MV-4-11 (cell line): ENCODE data around the gene ANO5.

Experiments used
- DNase-seq: peaks from one replicate; lab custom pipeline; 2025; lab: John Stamatoyannopoulos, UW

Gene ANO5

DNA sequence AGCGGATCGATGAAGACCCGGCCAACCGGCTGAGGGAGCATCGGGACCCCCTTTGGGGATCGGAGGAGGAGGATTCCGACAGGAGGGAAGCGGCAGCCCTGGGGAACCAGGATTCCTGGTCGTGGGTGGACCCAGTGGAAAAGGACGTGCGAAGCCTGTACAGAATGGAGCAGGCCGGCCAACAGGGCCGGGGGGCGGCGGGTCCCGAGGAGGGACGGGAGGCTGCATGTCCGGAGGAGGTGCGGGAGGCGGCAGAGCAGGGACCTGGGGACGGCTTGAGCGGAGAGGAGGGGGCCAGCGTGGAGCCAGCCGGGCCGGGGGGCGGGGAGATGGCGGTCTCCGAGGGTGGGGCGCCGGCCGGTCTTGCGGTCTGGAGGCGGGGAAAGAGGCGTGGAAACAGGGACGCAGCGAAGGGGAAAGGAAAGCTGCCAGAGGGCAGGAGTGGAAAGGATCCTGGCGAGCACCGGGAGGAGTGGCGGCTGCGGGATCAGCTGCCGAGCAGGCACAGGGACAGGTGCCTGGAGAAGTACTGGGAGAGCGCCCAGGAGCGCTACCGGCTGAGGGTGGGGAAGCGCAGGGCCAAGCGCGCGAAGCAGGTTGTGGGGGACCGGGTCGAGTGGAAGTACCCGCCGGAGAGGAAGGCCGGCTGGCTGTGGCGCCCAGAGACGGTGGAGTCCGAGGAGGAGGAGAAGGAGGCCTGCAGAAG lies at the start of gene ANO5:
ANO5 (plus strand) TSS at position 444 of the 706 bp plus-strand sequence. CDS start 408 bp downstream, outside the sequence.
- DNase-seq = no peak

- DNase-seq = no peak
Measured at GRCh38 chr11:22151649-22152197, 41.2 kb upstream of the ANO5 start.

GRCh38 chr11:22157531-22157930 lies 35.4 kb upstream of the ANO5 start:
- DNase-seq = no peak

DNA sequence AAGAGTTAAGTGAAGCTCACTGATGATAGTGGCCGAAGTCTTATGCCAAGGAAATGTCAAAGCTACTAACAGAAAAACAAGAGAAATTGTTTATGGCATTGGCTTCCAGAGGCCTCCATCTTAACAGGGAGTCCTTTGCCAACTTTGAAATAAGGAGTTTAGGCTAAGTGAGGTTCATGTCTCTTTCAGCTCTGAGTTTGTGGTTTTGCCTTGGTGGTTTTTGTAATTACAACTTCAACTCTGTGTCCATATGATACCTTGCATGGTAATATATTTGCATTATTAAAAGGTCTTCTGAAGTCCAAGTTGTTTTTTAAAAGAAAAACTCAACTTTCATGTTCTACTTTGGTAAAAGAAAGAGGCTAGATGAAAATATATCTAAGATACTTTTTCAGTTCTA lies 31.4 kb upstream of the ANO5 start:
- peak; percentile 21 for DNase-seq

- peak; percentile 49 for DNase-seq
Measured at GRCh38 chr11:22162756-22163155, 30.1 kb upstream of the ANO5 start.

DNA sequence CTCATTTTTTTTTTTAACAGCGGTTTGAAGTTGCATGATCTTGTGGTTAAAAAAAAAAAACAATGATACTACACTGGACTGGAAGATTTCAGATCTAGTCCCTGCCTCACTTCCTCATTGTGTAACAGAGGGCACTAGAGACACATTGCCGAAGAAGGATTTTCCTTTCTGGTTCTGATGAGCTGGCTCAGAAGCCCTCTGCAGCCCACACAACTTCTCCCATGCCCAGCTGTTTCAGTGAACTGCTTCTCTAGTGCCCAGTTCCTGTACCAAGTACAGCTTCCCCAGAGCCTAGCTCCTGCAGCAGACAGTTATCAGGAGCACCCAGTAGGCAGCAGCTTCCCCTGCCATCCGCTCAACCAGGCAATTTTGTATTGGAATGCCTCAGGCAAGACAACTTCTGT lies 29.5 kb upstream of the ANO5 start:
- DNase-seq = peak; percentile 99

DNA sequence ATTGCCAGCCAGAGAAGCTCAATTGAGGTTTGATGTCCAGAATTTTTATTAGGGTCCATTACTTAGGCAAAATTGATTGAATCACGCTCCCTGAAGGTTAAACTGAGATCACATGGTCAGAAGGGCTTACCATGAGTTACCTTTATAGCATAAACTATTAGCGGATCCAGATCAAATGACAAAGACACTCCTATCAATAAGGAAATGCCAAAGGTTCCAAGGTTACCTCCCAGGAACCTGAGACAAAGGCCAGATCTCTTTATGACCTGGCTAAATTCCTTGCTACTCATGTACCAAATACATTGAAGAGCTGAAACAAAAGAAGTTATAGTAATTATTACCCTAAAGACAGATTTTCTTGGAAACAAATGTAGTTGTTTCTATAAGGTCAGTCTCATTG lies 27.8 kb upstream of the ANO5 start:
- no peak for DNase-seq

DNA sequence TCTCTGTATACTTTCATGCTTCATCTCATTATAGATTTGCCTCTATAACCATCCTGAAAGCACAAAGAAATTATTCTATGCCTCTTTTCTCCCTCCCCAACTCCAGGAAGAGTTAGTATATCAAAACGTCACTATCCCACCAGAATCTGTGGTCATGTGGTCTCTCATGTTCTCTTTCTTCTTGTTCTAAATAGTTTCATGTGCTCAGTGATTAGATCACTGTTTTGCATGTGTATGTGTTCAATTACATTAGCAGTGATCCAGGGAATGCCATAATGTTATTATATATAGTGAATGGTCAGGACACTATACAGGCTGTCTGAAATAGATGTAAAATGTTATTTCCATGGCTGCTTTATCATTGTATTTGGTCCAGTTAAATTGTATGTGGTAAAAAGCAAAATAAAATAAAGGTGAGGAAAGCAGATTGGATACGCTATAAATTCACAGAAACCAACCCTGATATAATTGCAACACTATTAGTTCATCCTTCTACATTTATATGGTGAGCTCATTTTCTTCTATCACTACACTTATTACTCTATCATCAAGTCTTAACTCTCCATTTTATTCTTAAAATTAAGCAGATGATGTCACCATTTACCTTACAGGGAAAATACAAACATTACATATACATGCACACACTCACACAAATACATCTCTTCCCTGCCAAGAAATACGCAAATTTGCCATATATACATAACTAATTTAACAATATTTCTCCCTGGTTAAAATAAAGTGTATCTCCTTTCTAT lies 26.9 kb upstream of the ANO5 start:
- DNase-seq = no peak

- DNase-seq = no peak
Measured at GRCh38 chr11:22169833-22170232, 23.1 kb upstream of the ANO5 start.

- DNase-seq = no peak
Measured at GRCh38 chr11:22173532-22173931, 19.4 kb upstream of the ANO5 start.

DNA sequence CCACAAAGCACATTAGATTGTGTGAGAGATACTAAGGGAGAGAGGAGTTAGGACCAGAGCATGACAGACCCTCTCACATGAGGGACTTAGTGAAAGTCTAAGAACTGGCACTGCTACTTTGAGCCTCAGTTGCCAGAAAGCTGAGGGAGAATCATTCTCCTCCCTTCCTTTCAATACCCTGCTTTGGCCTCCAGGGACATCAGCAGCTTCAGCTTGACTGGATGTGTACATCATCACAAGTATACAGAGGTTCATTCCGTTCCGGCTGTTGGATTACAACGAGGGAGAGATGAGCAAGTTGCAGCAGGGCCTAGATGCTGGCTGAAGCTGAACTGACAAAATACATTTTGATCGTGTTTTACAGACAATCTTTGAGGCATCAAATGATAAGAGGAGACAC lies 15.7 kb upstream of the ANO5 start:
- DNase-seq = no peak

DNA sequence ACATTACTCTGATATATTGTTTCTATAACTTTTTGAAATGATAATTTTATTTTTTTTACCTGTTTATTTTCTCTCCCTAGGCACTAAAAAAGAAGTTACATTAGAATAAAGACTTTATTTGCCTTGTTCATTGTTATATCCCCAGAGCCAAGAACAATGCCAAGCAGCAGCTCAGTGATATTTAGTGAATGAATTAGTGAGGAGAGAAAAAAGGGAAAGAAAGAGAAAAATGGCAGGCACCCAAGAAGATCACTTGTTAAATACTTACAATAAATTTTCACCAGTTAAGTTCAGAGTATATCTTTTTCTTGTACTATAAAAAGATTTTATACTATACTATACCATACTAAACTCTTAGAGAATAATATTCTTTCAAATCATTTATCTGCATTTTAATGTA lies 13.3 kb upstream of the ANO5 start:
- DNase-seq = no peak

GRCh38 chr11:22180131-22180530 lies 12.8 kb upstream of the ANO5 start:
- DNase-seq = no peak

DNA sequence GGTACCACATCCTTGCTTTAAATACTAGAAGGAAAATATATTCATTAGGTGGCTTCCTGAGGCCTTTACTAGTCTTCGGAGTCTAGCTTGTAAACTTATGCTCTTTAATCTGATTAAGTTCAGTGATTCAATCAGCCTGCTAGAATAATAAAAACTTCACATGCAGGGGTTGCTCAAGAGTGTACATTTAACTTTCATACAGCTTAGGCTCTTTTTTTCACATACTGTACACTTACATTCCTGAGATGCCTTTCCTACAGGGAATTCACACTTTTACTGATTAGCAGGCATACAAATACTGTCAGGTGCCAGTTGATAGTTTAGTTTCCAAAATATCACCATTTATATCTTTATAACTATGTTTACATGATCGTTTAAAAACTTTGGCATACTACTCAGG lies 3.2 kb upstream of the ANO5 start:
- DNase-seq = no peak

GRCh38 chr11:22190827-22191463 lies 1.9 kb upstream of the ANO5 start:
- DNase-seq = no peak

DNA sequence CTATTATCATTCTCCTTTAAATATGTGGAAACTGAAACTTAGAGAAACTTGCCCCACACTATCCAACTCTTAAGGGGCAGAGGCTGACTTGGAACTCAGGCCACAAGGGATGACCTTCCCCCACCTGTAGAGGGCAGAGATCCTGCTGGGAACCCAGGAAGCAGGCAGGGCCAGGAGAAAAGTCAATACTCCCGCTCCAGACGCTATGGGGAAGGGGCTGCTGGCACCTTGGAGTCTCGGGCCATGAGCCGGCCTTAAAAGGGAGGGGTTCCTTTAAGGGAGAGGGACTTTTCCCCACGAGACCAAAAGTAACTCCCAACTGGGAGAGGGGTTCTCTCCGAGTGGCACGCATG lies 620 bp upstream of the ANO5 start:
- DNase-seq = no peak

- no peak for DNase-seq
Measured at GRCh38 chr11:22193348-22194051, 615 bp downstream of the ANO5 start.

DNA sequence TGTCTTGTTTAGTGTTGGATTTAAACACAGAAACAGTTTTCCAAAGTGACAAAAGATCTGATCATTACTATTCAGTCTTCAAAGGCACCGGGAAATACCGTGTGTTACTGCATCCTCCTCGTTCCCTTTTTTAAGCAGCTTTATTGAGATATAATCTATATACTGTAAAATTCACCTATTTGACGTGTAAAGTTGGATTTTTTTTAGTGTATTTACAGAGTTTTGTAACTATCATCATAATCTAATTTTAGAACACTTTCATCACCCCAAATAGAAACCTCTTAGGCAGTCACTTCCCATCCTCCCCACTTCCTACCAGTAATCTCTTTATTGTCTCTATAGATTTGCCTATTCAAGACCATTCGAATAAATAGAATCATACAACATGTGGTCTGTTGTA lies 1.4 kb downstream of the ANO5 start:
- DNase-seq = peak; percentile 61

DNA sequence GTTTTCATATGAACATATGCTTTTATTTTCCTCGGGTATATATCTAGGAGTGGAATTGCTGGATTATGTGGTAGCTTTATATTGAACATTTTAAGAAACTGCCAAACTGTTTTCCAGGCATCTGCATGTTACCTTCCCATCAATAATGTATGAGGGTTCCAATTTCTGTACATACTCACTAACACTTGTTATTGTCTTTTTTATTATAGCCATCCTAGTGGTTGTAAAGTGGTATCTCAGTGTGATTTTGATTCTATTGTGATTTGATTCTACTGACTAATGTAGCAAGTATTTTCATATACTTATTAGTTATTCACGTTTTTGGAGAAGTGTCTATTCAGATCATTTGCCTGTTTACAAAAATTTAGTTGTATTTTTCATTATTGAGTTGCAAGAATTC lies 2.0 kb downstream of the ANO5 start:
- DNase-seq = no peak

DNA sequence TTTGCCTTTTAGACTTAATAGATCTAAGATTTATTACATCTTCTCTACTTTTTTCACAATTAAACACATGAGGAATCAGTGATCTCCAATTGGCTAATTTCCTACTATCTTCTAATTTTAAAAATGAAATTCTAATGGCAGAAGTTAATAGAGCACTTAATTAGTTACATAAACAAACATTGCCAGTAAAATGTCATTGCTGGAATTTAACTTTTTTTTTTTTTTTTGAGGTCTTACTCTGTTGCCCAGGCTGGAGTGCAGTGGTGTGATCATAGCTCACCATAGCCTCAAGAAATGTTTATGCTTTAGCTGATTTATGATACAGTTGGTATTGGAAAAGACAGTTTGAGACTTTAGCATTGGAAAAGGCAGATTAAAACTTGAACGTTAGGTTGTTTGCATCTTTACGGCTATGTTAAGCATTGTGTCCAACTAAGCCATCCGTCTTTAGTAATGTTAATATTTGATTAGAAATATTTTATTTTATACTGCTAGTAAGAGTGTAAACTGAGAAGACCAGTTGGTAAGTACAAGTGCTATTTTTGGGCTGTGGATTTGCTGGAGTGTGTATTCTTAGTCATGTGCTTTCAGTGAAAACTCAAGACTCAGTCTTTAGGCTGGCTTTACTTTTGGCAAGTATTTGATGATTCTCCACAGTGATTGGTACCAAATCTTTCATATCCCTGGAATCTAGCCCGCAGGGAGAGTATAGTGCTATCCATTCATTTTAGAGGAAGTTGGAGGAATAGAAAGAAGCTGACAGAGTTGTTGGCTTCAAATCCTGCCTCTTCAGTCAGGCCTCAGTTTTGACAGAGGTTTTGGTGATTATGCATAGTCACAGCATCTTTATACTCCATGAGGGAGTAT lies 4.5 kb downstream of the ANO5 start:
- DNase-seq = no peak

- DNase-seq = no peak
Measured at GRCh38 chr11:22199243-22199642, 6.4 kb downstream of the ANO5 start.
